ENCODE data around the gene MAEA.

- TF ChIP-seq CTCF (IDR thresholded peaks at IDR 0.05) = no peak
- TF ChIP-seq POLR2A (IDR thresholded peaks at IDR 0.05) = no peak
Observed at GRCh38 chr4:1380368-1381151, 90.9 kb downstream of the MAEA start.

All from tibial nerve (tissue), 3 donors.